RWPE1 (cell line): Measurements from ENCODE around the gene SUMO1.

Experiments used
- CTCF ChIA-PET: fragments of 350-600 bp; sonication (Branson Sonifier 250); formaldehyde crosslinking; extraction: SDS; loops from one replicate; lab custom pipeline; 2021; lab: Yijun Ruan, JAX
- POLR2A ChIA-PET: fragments of 400-600 bp; formaldehyde crosslinking; extraction: SDS; loops from one replicate; lab custom pipeline; 2020; ENCODE audit warnings: antibody characterized with exemption; ENCODE audit not compliant: low non-redundant PET; lab: Yijun Ruan, JAX
- DNase-seq: peaks from one replicate; pipeline ENCODE4 v3.0.0; 2012; ENCODE audit warnings: low spot score
- H3K27ac ChIP-seq: fragments of 450-650 bp; 2 replicates; pipeline ENCODE4 v1.5.1; 2017
- TF ChIP-seq, protein P1 (sequence below): fragments of 450-650 bp; conservative IDR thresholded peaks from 2 replicates; pipeline ENCODE4 v1.5.1; 2017; ENCODE audit warnings: low read depth, mild to moderate bottlenecking

SUMO1 gene

DNA sequence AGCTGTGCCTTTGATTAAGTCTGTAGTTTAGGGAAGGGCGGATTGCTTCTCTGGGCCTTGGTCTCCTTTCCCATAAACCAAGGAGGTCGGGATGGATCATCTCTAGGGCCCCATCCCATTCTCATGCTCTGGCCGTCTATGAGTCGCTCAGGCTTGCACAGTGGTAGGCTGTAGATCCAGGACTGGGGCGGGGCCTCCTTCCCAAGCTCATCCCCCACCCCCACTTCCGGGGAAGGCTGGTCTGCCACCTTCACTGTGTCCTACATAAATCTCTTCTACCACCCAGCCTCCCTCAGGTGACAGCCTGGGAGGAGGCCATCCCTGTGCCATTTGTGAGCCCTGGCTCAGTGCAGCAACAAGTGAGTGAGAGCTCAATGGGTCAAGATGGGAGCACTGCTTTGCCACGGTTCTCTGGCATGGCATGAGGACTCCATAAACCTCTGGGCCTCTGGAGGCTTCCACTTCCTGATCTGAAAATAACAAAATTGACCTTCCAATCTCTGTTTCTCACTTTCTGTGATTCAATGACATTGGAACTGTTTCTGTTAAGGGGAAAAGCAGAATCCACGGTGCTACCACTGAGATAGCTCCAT is 68.5 kb downstream of the SUMO1 start:
- ChIA-PET POLR2A (no interaction called here), CTCF (interaction anchor here (0.6 to 0.9 kb wide), 3 partner anchors 9 to 376 kb away, joined by 3 to 4 read pairs (median 3); no protein-coding TSS in a partner anchor)
- TF ChIP-seq, protein P1, sequence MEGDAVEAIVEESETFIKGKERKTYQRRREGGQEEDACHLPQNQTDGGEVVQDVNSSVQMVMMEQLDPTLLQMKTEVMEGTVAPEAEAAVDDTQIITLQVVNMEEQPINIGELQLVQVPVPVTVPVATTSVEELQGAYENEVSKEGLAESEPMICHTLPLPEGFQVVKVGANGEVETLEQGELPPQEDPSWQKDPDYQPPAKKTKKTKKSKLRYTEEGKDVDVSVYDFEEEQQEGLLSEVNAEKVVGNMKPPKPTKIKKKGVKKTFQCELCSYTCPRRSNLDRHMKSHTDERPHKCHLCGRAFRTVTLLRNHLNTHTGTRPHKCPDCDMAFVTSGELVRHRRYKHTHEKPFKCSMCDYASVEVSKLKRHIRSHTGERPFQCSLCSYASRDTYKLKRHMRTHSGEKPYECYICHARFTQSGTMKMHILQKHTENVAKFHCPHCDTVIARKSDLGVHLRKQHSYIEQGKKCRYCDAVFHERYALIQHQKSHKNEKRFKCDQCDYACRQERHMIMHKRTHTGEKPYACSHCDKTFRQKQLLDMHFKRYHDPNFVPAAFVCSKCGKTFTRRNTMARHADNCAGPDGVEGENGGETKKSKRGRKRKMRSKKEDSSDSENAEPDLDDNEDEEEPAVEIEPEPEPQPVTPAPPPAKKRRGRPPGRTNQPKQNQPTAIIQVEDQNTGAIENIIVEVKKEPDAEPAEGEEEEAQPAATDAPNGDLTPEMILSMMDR, result no peak
- DNase-seq, result no peak
- H3K27ac ChIP-seq, result no peak overlapping the region

DNA sequence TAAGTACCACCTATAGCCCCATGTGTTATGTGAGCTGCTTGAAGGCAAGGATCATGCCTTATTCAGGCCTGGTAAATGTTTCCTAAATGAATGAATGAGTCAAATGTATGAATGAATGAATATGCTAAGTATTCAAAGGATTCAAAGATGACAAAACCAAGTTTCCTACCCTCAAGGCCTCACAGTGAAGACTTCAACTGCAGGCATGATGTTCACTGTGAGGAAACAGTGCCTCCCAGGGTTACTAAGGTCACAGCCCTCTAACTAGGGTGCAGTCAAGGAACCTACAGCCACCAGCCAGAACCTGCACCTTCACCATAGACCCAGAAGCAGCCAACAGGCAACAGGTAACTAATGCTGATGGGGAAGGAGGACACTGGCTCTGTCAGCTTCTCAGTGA is 69.3 kb downstream of the SUMO1 start:
- TF ChIP-seq, protein P1, result no peak
- DNase-seq, result no peak
- POLR2A ChIA-PET, result no interaction called here
- no peak overlapping the region for H3K27ac ChIP-seq
- CTCF ChIA-PET, result interaction anchor here (0.6 to 0.9 kb wide), 3 partner anchors 10 to 375 kb away, joined by 3 to 4 read pairs (median 3); no protein-coding TSS in a partner anchor

DNA sequence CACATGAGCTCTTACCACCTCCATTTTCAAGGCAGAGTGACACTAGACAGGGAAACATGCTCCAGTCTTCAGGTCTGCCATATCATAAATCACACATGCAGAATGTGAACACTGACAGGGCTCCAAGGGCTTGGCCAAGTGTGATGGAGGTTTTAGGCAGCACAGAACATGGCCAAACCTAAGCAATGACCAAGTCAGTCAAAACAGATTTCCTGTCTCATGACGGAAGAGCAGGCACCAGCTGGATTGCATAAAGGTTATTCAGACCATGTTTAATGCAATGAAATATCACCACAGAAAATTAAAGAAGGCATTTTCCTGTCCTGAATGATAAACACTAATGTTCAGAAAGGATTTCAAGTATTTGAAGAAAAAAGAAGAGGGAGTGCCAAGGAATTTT is 72.5 kb downstream of the SUMO1 start:
- ChIA-PET CTCF (no interaction called here), POLR2A (no interaction called here)
- no peak for DNase-seq
- TF ChIP-seq, protein P1, result no peak
- H3K27ac ChIP-seq, result no peak overlapping the region

DNA sequence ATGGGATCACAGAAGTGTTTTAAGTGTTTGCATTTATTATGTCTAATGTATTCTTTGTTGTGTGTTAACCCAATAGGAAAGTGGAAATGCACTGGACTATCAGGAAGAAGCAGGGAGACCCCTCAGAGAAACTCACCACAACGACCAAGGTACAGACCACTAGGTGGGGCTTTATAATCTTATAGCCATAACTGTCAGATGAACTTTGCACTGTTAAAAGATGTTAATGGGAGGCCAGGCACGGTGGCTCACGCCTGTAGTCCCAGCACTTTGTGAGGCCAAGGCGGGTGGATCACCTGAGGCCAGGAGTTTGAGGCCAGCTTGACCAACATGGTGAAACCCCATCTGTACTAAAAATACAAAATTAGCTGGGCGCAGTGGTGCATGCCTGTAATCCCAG is 73.2 kb downstream of the SUMO1 start:
- CTCF ChIA-PET, result interaction anchor here (0.7 kb wide), 1 partner anchor 31 kb away, joined by 3 read pairs; no protein-coding TSS in a partner anchor
- POLR2A ChIA-PET, result no interaction called here
- DNase-seq, result no peak
- no peak overlapping the region for H3K27ac ChIP-seq
- TF ChIP-seq, protein P1, result no peak

DNA sequence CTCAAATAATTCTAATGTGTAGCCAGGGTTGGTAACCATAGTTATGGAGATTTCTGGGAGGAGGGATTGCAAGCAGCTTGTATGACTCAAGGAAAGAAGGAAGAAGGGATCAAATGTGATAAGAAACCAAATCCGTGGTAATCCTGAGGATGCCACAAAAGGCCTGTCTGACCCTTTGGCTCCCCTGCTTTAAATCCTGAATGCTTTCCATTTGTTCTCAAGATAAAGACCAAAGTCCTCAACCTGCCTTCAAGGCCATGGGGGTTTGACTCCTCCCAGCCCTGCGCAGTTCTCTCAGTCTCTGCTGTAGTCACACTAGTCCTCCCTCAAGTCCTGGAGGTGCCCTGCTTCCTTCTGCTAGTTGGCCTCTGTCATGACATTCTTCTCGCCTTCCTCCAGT is 74.0 kb downstream of the SUMO1 start:
- ChIA-PET CTCF (interaction anchor here (1.4 kb wide), 1 partner anchor 14 kb away, joined by 4 read pairs; no protein-coding TSS in a partner anchor), POLR2A (no interaction called here)

DNA sequence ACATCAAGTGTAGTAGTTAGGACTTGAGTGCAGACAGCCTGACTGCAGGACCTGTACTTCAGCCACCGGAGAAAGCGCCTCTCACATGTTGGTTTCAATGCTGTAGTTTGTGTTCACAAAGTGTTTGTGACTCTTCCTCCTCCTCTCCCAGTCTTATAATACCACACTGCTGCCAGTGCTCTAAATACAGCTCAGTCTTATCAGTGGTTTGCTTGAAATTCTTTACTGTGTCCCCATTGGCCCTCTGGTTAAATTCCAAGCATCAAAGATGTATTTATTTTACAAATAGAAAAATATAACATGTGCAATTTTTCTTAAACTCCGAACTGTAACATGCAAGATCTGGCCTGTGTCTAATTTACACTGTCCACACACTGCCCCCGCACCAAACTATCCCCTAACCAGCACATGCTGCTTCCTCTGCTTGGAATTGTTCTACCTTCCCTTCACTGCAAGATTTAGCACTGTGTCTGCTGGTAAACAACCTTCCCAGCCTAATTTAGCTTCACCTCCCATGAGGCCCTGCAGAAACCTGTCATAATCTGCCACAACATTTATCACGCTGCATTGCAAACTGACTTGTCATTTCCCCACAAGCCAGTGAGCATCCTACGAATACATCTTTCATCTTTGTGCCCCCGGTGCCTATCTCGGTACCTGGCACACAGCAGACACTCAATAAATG is 77.1 kb downstream of the SUMO1 start:
- TF ChIP-seq, protein P1, result no peak
- DNase-seq, result no peak
- ChIA-PET CTCF (no interaction called here), POLR2A (no interaction called here)
- no peak overlapping the region for H3K27ac ChIP-seq

More for the DNA sequence above, 74.0 kb downstream of the SUMO1 start:
- no peak for DNase-seq
- no peak overlapping the region for H3K27ac ChIP-seq
- TF ChIP-seq, protein P1, result no peak
